Heart left ventricle (tissue), 16 donors: ENCODE measurements around the gene PPP2R3A. TPM values are rescaled to one million over a fixed set of nuclear protein-coding genes. Genes with fewer than 3 reads are reported as not detected.

Experiments
- ATAC-seq, 4 donors: fragments of 200-7000 bp; cut with Tn5 transposase; one replicate each; pipeline ENCODE4 v1.9.1; 2020 to 2022; ENCODE audit warnings: moderate library complexity in 4 of 4, mild to moderate bottlenecking in 3 of 4, moderate number of reproducible peaks in 1 of 4
- DNase-seq, 5 donors: peaks; one replicate each; pipeline ENCODE4 v3.0.0-alpha.2; 2020
- H3K27ac ChIP-seq, 12 donors: fragments of 200-600 bp; sonication (generic) in 4 of 12; one replicate each; pipeline versions ENCODE4 v1.5.0 to v1.8.0; 2016 to 2022; ENCODE audit warnings: mild to moderate bottlenecking in 2 of 12
- H3K27me3 ChIP-seq, 9 donors: fragments of 200-600 bp; sonication (generic) in 2 of 9; one replicate each; pipeline versions ENCODE4 v1.5.1 to v1.8.0; 2016 to 2022; ENCODE audit warnings: mild to moderate bottlenecking in 3 of 9
- H3K36me3 ChIP-seq, 9 donors: fragments of 200-600 bp; sonication (generic) in 2 of 9; one replicate each; pipeline versions ENCODE4 v1.5.0 to v1.8.0; 2018 to 2022; ENCODE audit warnings: mild to moderate bottlenecking in 2 of 9
- H3K4me1 ChIP-seq, 12 donors: fragments of 200-600 bp; sonication (generic) in 4 of 12; one replicate each; pipeline versions ENCODE4 v1.5.0 to v1.8.0; 2016 to 2022; ENCODE audit warnings: mild to moderate bottlenecking in 3 of 12
- H3K4me3 ChIP-seq, 12 donors: fragments of 200-600 bp; sonication (generic) in 4 of 12; one replicate each; pipeline versions ENCODE4 v1.5.0 to v1.8.0; 2017 to 2022; ENCODE audit warnings: mild to moderate bottlenecking in 9 of 12, moderate library complexity in 4 of 12
- H3K9me3 ChIP-seq, 12 donors: fragments of 200-600 bp; sonication (generic) in 4 of 12; one replicate each; pipeline versions ENCODE4 v1.5.0 to v1.8.0; 2016 to 2022; ENCODE audit warnings: mild to moderate bottlenecking in 1 of 12
- POLR2A ChIP-seq, 2 donors: fragments of 450-650 bp; IDR thresholded peaks; one replicate each; pipeline ENCODE4 v1.6.1; 2017; ENCODE audit warnings: antibody characterized with exemption in 2 of 2, mild to moderate bottlenecking in 2 of 2, moderate library complexity in 2 of 2
- WGBS, 4 donors: extraction: QIAGEN DNeasy Blood & Tissue Kit in 2 of 4; methylation state at CpG; one replicate each; pipeline versions ENCODE4 v1.1.5 to v1.1.7; 2013 to 2018; 5-methylcytosine and 5-hydroxymethylcytosine counted together
- intact Hi-C, 10 donors: fragments of 100-400 bp; cut with DNase I; formaldehyde crosslinking; loops; one replicate each; pipeline versions ENCODE4 v1.11.1 to v1.14.2; 2022
- polyA plus RNA-seq, 2 donors: library from polyadenylated mRNA; stranded (reverse); fragments of 200-250 nt; gene quantifications; one replicate each; pipeline ENCODE4 v1.2.3, GENCODE V29; 2013
- total RNA-seq, 9 donors: library from RNA; depleted of rRNA in 2 of 9; stranded (reverse); fragments of >200 nt in 2 of 9; fragmentation: NEBNext Ultra II Directional in 3 of 9; extraction: Animal tissue kit (Norgen Biotek cat#: 25700) in 3 of 9; gene quantifications; one replicate each; pipeline versions ENCODE4 v1.1.0 to v1.2.4, GENCODE V29; 2016 to 2023
- TF ChIP-seq, protein P1 (sequence below), 12 donors: fragments of 200-600 bp; sonication (generic) in 4 of 12; IDR thresholded peaks; one replicate each; pipeline versions ENCODE4 v1.5.0 to v1.8.0; 2018 to 2022; ENCODE audit warnings: antibody characterized with exemption in 12 of 12, mild to moderate bottlenecking in 5 of 12
- donor health status: ischemic (EF 13 %, LVEDD 7.1; RV severe dilation, severe dysfunction).
- donor health status: healthy with polysubstance abuse.
- donor health status: DM: no; HTN: yes; CAD: no.
- donor health status: DM: no; HTN: no; CAD: no.
- donor health status: ischemic (EF 25% LVEDD 6.9; RV normal size, moderate dysfunction).
- donor health status: ischemic (EF 25% LVEDD 5.7; RV mildly dilated, moderate dysfunction).
- donor health status: healthy.
- donor health status: DM: yes; HTN: yes; CAD: no.
- donor health status: ischemic (EF 35%, LVEDD 5.7; RV mildly dilated, moderate dysfunction).
- donor health status: nonischemic (EF 11% LVEDD 7.7; RV severe dilation, severe dysfunction).
- donor health status: DM: yes; HTN: yes; CAD: no.
- donor health status: PGD.
- donor health status: ischemic (EF 29% LVEDD 5.4; RV normal size, mild dysfunction).
- donor health status: nonischemic (EF 23%, LVEDD 6.1; RV moderate dilation, normal function).

The PPP2R3A gene
- total and polyA plus RNA-seq, 11 donors = 10.4 to 136 (median 92.4) TPM

DNA sequence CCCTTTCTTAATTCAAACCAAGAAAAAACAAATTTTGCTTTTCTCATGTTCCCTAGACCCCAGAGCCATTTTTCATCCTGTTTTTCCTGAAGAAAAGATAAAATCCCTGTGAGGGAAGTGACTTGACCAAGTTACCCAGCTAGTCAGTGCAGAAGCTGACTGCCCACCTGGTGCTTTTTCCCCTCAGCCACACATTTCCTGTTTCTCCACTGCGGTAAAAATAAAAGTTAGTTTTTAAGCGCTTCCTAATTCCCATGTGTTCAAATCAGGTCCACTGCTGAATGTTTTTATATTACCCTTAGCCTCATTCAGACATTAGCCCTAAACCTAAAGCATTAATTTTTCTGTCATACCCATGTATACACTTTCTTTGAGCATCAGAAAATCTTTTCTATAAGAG is 26.1 kb downstream of the PPP2R3A start:
- Histone ChIP-seq H3K36me3 (no peaks in the 10 kb centered on the region), H3K27ac (peak overlapping the region in 1 of 12 donors; percentile 61), H3K4me1 (peaks cover 0 to 23% (median 10%) of the 10 kb centered on the region in 12 donors), H3K9me3 (peaks cover 0 to 8% (median 0%) of the 10 kb centered on the region in 12 donors), H3K27me3 (no peaks in the 10 kb centered on the region), H3K4me3 (no peak overlapping the region)
- no peak for DNase-seq
- TF ChIP-seq POLR2A (IDR thresholded peaks at IDR 0.05) = no peak
- TF ChIP-seq, protein P1, sequence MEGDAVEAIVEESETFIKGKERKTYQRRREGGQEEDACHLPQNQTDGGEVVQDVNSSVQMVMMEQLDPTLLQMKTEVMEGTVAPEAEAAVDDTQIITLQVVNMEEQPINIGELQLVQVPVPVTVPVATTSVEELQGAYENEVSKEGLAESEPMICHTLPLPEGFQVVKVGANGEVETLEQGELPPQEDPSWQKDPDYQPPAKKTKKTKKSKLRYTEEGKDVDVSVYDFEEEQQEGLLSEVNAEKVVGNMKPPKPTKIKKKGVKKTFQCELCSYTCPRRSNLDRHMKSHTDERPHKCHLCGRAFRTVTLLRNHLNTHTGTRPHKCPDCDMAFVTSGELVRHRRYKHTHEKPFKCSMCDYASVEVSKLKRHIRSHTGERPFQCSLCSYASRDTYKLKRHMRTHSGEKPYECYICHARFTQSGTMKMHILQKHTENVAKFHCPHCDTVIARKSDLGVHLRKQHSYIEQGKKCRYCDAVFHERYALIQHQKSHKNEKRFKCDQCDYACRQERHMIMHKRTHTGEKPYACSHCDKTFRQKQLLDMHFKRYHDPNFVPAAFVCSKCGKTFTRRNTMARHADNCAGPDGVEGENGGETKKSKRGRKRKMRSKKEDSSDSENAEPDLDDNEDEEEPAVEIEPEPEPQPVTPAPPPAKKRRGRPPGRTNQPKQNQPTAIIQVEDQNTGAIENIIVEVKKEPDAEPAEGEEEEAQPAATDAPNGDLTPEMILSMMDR (IDR thresholded peaks at IDR 0.05) = no peak
- ATAC-seq = no peak
- 49 to 58% (median 57%) methylated on average over 2 of the region's 2 CpGs for WGBS, 4 donors
- intact Hi-C loops = no loop called here

DNA sequence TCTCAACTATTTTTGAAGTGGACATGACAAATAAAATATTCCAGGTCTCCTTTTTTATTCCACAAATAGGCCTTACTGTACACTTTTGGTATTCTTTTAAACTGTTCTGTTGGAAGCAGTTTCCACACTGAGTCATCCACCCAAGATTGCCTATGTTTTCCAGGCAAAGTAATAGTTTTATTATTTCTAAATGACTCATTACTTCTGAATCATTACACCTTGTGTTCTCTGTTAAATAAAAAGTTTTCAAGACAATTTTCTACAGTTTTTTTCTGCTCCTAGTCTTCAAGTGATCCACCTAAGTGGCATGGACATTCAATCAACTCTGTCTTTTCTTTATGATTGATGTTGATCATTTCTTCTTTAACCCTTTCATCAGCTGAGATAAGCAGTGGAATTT is 26.5 kb downstream of the PPP2R3A start:
- intact Hi-C loops = no loop called here
- TF ChIP-seq, protein P1 (IDR thresholded peaks at IDR 0.05) = no peak
- no peak for TF ChIP-seq POLR2A (IDR thresholded peaks at IDR 0.05)
- H3K36me3 ChIP-seq = no peaks in the 10 kb centered on the region
- ATAC-seq (peak in 1 of 4 donors; percentile 67), DNase-seq (no peak)
- no peak overlapping the region for H3K4me3 ChIP-seq
- H3K27ac ChIP-seq = peak overlapping the region in 1 of 12 donors; percentile 61
- no peaks in the 10 kb centered on the region for H3K27me3 ChIP-seq
- peaks cover 0 to 23% (median 10%) of the 10 kb centered on the region in 12 donors for H3K4me1 ChIP-seq
- H3K9me3 ChIP-seq = peaks cover 0 to 6% (median 0%) of the 10 kb centered on the region in 12 donors

DNA sequence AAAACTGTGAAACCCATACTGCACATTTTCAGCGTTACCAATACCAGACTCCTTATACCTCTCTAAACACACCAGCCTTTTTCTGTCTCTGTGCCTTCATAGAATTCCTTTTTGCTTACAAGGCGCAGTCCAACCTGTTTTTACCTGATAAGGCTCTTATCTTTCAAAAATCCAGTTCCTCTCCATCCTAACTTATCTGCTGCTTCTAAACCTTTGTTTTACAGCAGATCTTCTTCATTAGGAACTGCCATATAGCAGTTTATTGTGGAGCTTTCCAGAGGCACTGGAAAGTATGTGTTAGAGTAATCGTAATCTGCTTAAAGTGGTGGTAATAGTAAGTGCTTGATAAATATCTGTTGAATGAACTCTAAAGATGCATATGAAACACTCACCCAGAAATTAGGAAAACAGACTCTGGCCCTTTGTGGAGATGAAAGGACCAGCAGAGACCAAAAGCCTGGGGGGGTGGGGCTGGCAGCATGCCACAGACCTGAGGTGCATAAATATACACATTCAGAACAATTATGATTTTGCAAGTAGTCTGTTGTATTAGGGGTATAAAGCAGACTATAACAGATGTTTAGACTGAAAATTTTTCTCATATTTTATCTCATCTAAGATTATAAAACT is 29.3 kb downstream of the PPP2R3A start:
- Histone ChIP-seq H3K27me3 (no peaks in the 10 kb centered on the region), H3K4me1 (peaks cover 0 to 30% (median 9%) of the 10 kb centered on the region in 12 donors), H3K27ac (peak overlapping the region in 1 of 12 donors; percentile 15), H3K9me3 (peaks cover 0 to 3% (median 0%) of the 10 kb centered on the region in 12 donors), H3K36me3 (no peaks in the 10 kb centered on the region), H3K4me3 (no peak overlapping the region)
- 77 to 89% (median 83%) methylated on average over 3 of the region's 3 CpGs for WGBS, 4 donors
- ATAC-seq = no peak
- TF ChIP-seq, protein P1 (IDR thresholded peaks at IDR 0.05) = no peak
- TF ChIP-seq POLR2A (IDR thresholded peaks at IDR 0.05) = no peak
- DNase-seq = no peak
- intact Hi-C loops = no loop called here

DNA sequence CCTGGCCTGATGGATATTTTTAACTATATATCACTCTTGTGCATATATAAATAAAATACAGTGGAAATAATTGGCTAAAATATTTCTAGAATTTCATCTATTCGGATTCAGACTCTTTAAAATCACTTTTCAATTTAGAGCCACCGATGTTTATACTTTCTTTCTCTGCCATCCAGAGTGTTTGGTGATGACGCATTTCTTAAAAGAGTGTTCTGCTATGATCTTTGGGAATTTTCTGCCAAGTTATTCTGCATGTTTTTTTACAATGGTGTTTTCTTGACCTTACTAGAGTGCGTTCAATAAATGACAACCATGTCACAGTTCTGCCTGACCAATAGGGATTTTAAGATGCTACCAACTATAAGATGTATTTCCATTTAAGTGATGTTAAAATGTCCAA is 30.2 kb downstream of the PPP2R3A start:
- DNase-seq = no peak
- H3K27ac ChIP-seq = peak overlapping the region in 1 of 12 donors; percentile 15
- peaks cover 0 to 3% (median 0%) of the 10 kb centered on the region in 12 donors for H3K9me3 ChIP-seq
- H3K4me3 ChIP-seq = no peak overlapping the region
- H3K36me3 ChIP-seq = no peaks in the 10 kb centered on the region
- intact Hi-C loops = no loop called here
- TF ChIP-seq, protein P1 (IDR thresholded peaks at IDR 0.05) = no peak
- no peak for TF ChIP-seq POLR2A (IDR thresholded peaks at IDR 0.05)
- H3K4me1 ChIP-seq = peaks cover 0 to 30% (median 8%) of the 10 kb centered on the region in 12 donors
- WGBS, 4 donors = 92 to 96% (median 94%) methylated on average over 4 of the region's 4 CpGs
- no peak for ATAC-seq
- H3K27me3 ChIP-seq = no peaks in the 10 kb centered on the region
